Transverse colon (tissue), 4 donors: ENCODE measurements around the gene RAB37. TPM values are rescaled to one million over a fixed set of nuclear protein-coding genes. Genes with fewer than 3 reads are reported as not detected.

Source experiments
- DNase-seq: peaks from one replicate; pipeline ENCODE4 v3.0.0-alpha.2; 2019
- H3K27ac ChIP-seq, 4 donors: fragments of 200-600 bp; sonication (generic); 2 replicates each; pipeline ENCODE4 v1.5.1; 2016 to 2018; ENCODE audit warnings: inconsistent platforms in 4 of 4
- H3K27me3 ChIP-seq: fragments of 200-600 bp; sonication (generic); 2 replicates; pipeline ENCODE4 v1.5.1; 2017; ENCODE audit warnings: inconsistent platforms
- H3K36me3 ChIP-seq, 4 donors: fragments of 200-600 bp; sonication (generic); 2 replicates each; pipeline ENCODE4 v1.5.1; 2017 to 2019; ENCODE audit warnings: inconsistent platforms in 4 of 4
- H3K4me1 ChIP-seq, 4 donors: fragments of 200-600 bp; sonication (generic); 2 replicates each; pipeline ENCODE4 v1.5.1; 2017 to 2020; ENCODE audit warnings: inconsistent platforms in 4 of 4
- H3K4me3 ChIP-seq, 4 donors: fragments of 200-600 bp; sonication (generic); 1 replicate in 1 of 4; 2 replicates in 3 of 4; pipeline versions ENCODE4 v1.5.1 to v1.6.1; 2017 to 2019; ENCODE audit warnings: inconsistent platforms in 4 of 4
- H3K9me3 ChIP-seq, 2 donors: fragments of 200-600 bp; sonication (generic); 2 replicates each; pipeline ENCODE4 v1.5.1; 2017 to 2019; ENCODE audit warnings: inconsistent platforms in 2 of 2
- CTCF ChIP-seq, 5 experiments: fragments of 200-600 bp in 3 of 5; fragments of 450-650 bp in 2 of 5; sonication (generic) in 3 of 5; IDR thresholded peaks; 1 replicate in 2 of 5; 2 replicates in 3 of 5; pipeline ENCODE4 v1.5.1; 2016 to 2017; ENCODE audit warnings: antibody characterized with exemption in 5 of 5, inconsistent platforms in 3 of 5, mild to moderate bottlenecking in 2 of 5, moderate library complexity in 1 of 5
- EP300 ChIP-seq: sonication (generic); formaldehyde crosslinking; IDR thresholded peaks from one replicate; pipeline ENCODE4 v1.6.1; 2017; ENCODE audit warnings: antibody characterized with exemption, low read depth
- POLR2A ChIP-seq: fragments of 450-650 bp; IDR thresholded peaks from one replicate; pipeline ENCODE4 v1.6.1; 2016; ENCODE audit warnings: antibody characterized with exemption, mild to moderate bottlenecking, moderate library complexity
- POLR2AphosphoS5 ChIP-seq, 3 donors: sonication (generic); formaldehyde crosslinking; IDR thresholded peaks; one replicate each; pipeline ENCODE4 v1.6.1; 2016; ENCODE audit warnings: antibody characterized with exemption in 3 of 3
- WGBS, 2 donors: methylation state at CpG; one replicate each; pipeline ENCODE4 v1.1.5; 2018; ENCODE audit warnings: low coverage in 1 of 2; 5-methylcytosine and 5-hydroxymethylcytosine counted together
- in situ Hi-C, 4 donors: fragments of 200-750 bp; cut with MboI; loops; one replicate each; pipeline versions ENCODE4 v1.15.0 to v1.15.1; 2017; ENCODE audit warnings: low sequenced_read_pairs in 3 of 4, low pct_ligation_motif_present in 1 of 4, low pct_unique_long_range_greater_than_20kb in 1 of 4
- intact Hi-C: fragments of 100-400 bp; cut with DNase I; formaldehyde crosslinking; loops from one replicate; pipeline ENCODE4 v1.15.1; 2023; ENCODE audit warnings: low total_unique reads
- total RNA-seq, 4 donors: library from RNA; depleted of rRNA; stranded (reverse); fragments of >200 nt; gene quantifications; one replicate each; pipeline ENCODE4 v1.1.0, GENCODE V29; 2016

The RAB37 gene
- total RNA-seq, 4 donors from 2014 or later, result 5.2 to 10.5 (median 5.4) TPM; not detected in 1

GRCh38 chr17:74757502-74757901 lies 20.4 kb downstream of the RAB37 start:
- in situ Hi-C loops, result no loop called here
- Histone ChIP-seq H3K27ac (peak overlapping the region; percentile 43 to 65 (median 46)), H3K9me3 (no peaks in the 10 kb centered on the region), H3K4me3 (no peak overlapping the region), H3K27me3 (no peaks in the 10 kb centered on the region), H3K4me1 (peaks cover 40 to 75% (median 53%) of the 10 kb centered on the region in 4 donors), H3K36me3 (no peaks in the 10 kb centered on the region)
- DNase-seq, result peak; percentile 41
- 68 to 100% methylated on average over 1 to 3 of the region's 3 CpGs for WGBS, 2 donors
- TF ChIP-seq POLR2AphosphoS5 (IDR thresholded peaks at IDR 0.05) (no peak), CTCF (IDR thresholded peaks at IDR 0.05) (no peak), POLR2A (no peak), EP300 (no peak)
- intact Hi-C loops, result loop anchor here (1.0 kb wide), 1 partner anchor 27 kb away; no protein-coding TSS in a partner anchor

- Histone ChIP-seq H3K4me1 (peaks cover 42 to 75% (median 55%) of the 10 kb centered on the region in 4 donors), H3K4me3 (no peak overlapping the region), H3K9me3 (no peaks in the 10 kb centered on the region), H3K27ac (peak overlapping the region; percentile 43 to 65 (median 46)), H3K36me3 (no peaks in the 10 kb centered on the region), H3K27me3 (no peaks in the 10 kb centered on the region)
- intact Hi-C loops, result loop anchor here (1.0 kb wide), 1 partner anchor 26 kb away; no protein-coding TSS in a partner anchor
- TF ChIP-seq CTCF (IDR thresholded peaks at IDR 0.05) (no peak), POLR2A (no peak), EP300 (no peak), POLR2AphosphoS5 (IDR thresholded peaks at IDR 0.05) (no peak)
- peak; percentile 33 for DNase-seq
- in situ Hi-C loops, result no loop called here
- 53 to 60% methylated on average over 4 to 24 of the region's 26 CpGs for WGBS, 2 donors
These were observed 21.1 kb downstream of the RAB37 start for GRCh38 chr17:74757931-74758847.

GRCh38 chr17:74758848-74759168 lies 21.8 kb downstream of the RAB37 start:
- no peaks in the 10 kb centered on the region for H3K36me3 ChIP-seq

More at GRCh38 chr17:74758848-74759168, 21.8 kb downstream of the RAB37 start:
- intact Hi-C loops (no loop called here), in situ Hi-C loops (no loop called here)
- TF ChIP-seq POLR2A (no peak), POLR2AphosphoS5 (IDR thresholded peaks at IDR 0.05) (no peak), EP300 (no peak), CTCF (IDR thresholded peaks at IDR 0.05) (no peak)
- peak; percentile 46 for DNase-seq
- H3K27me3 ChIP-seq, result no peaks in the 10 kb centered on the region
- peak overlapping the region; percentile 43 to 65 (median 46) for H3K27ac ChIP-seq
- WGBS, 2 donors, result 71% methylated on average over 2 of the region's 2 CpGs; no CpG with 5 or more reads in 1 of the 2 donors
- peaks cover 44 to 76% (median 61%) of the 10 kb centered on the region in 4 donors for H3K4me1 ChIP-seq
- no peaks in the 10 kb centered on the region for H3K9me3 ChIP-seq
- no peak overlapping the region for H3K4me3 ChIP-seq
